Adrenal gland (tissue), 12 donors: Measurements from ENCODE around the gene WNT7B. TPM values are rescaled to one million over a fixed set of nuclear protein-coding genes. Genes with fewer than 3 reads are reported as not detected.

Experiments used
- DNase-seq, 7 donors: peaks; one replicate each; pipeline ENCODE4 v3.0.0-alpha.2; 2019 to 2020
- H3K27ac ChIP-seq, 5 donors: fragments of 200-600 bp; sonication (generic) in 4 of 5; 1 replicate in 3 of 5; 2 replicates in 2 of 5; pipeline versions ENCODE4 v1.5.1 to v1.8.0; 2016 to 2020; ENCODE audit warnings: mild to moderate bottlenecking in 1 of 5
- H3K27me3 ChIP-seq: fragments of 200-600 bp; 2 replicates; pipeline ENCODE4 v1.8.0; 2021
- H3K36me3 ChIP-seq, 2 donors: fragments of 200-600 bp; replicated peaks in 1 of 2; 1 replicate in 1 of 2; 2 replicates in 1 of 2; pipeline versions ENCODE4 v1.5.1 to v1.8.0; 2018 to 2022
- H3K4me1 ChIP-seq, 2 donors: fragments of 200-600 bp; replicated peaks in 1 of 2; 1 replicate in 1 of 2; 2 replicates in 1 of 2; pipeline versions ENCODE4 v1.5.1 to v1.8.0; 2018 to 2021
- H3K4me3 ChIP-seq, 4 donors: fragments of 200-600 bp; sonication (generic) in 3 of 4; one replicate each; pipeline ENCODE4 v1.5.1; 2016 to 2018
- H3K9me3 ChIP-seq, 3 donors: fragments of 200-600 bp; sonication (generic) in 1 of 3; replicated peaks in 1 of 3; 1 replicate in 2 of 3; 2 replicates in 1 of 3; pipeline versions ENCODE4 v1.5.1 to v1.8.0; 2016 to 2021
- CTCF ChIP-seq, 6 experiments: fragments of 450-650 bp in 4 of 6; fragments of 200-600 bp in 2 of 6; sonication (generic) in 1 of 6; IDR thresholded peaks; 1 replicate in 5 of 6; 2 replicates in 1 of 6; pipeline versions ENCODE4 v1.5.1 to v1.8.0; 2016 to 2021; ENCODE audit warnings: antibody characterized with exemption in 6 of 6, mild to moderate bottlenecking in 2 of 6, moderate library complexity in 1 of 6
- POLR2A ChIP-seq, 2 donors: fragments of 450-650 bp; IDR thresholded peaks; one replicate each; pipeline ENCODE4 v1.6.1; 2017; ENCODE audit warnings: antibody characterized with exemption in 2 of 2, mild to moderate bottlenecking in 2 of 2, moderate library complexity in 1 of 2
- WGBS, 4 donors: extraction: QIAGEN DNeasy Blood & Tissue Kit in 2 of 4; methylation state at CpG; one replicate each; pipeline versions ENCODE4 v1.1.5 to v1.1.7; 2013 to 2017; 5-methylcytosine and 5-hydroxymethylcytosine counted together
- intact Hi-C, 2 donors: fragments of 100-400 bp; cut with DNase I; formaldehyde crosslinking; loops; one replicate each; pipeline versions ENCODE4 v1.14.1 to v1.15.0; 2022 to 2023
- polyA plus RNA-seq, 3 donors: library from polyadenylated mRNA; stranded (reverse); fragments of 200-250 nt in 2 of 3; fragments of 350-450 nt in 1 of 3; fragmentation: Illumina TruSeq in 1 of 3; extraction: RNeasy Lipid Tissue Mini Kit (QIAGEN cat#74804) in 1 of 3; gene quantifications; one replicate each; pipeline ENCODE4 v1.2.3, GENCODE V29; 2013 to 2014
- total RNA-seq, 9 donors: library from RNA; depleted of rRNA in 4 of 9; stranded (reverse); fragments of >200 nt in 4 of 9; fragments of 120-200 nt in 1 of 9; fragmentation: NEBNext Ultra II Directional in 1 of 9; extraction: Animal tissue kit (Norgen Biotek cat#: 25700) in 1 of 9; gene quantifications; one replicate each; pipeline versions ENCODE4 v1.1.0 to v1.2.4, GENCODE V29; 2013 to 2023
- donor health status: healthy with polysubstance abuse.
- donor health status: Bipolar disorder and iron deficiency.
- donor health status: DM: yes; HTN: yes; CAD: no.
- donor health status: DM: no; HTN: no; CAD: no.
- donor health status: DM: no; HTN: no; CAD: no.
- donor health status: DM: yes; HTN: yes; CAD: no.

WNT7B gene
- total and polyA plus RNA-seq, 12 donors, result 0.07 to 0.24 (median 0.15) TPM; not detected in 8

GRCh38 chr22:45922661-45923060, 54.3 kb downstream of the WNT7B start:
- Histone ChIP-seq H3K9me3 (no peaks in the 10 kb centered on the region), H3K4me1 (no peaks in the 10 kb centered on the region), H3K4me3 (no peak overlapping the region), H3K27ac (no peak overlapping the region), H3K36me3 (no peaks in the 10 kb centered on the region), H3K27me3 (no peaks in the 10 kb centered on the region)
- intact Hi-C loops, result no loop called here
- TF ChIP-seq POLR2A (IDR thresholded peaks at IDR 0.05), result no peak
- TF ChIP-seq CTCF (IDR thresholded peaks at IDR 0.05), result no peak
- 83 to 91% (median 89%) methylated on average over 7 to 29 of the region's 29 CpGs for WGBS, 4 donors
- DNase-seq, result no peak

DNA sequence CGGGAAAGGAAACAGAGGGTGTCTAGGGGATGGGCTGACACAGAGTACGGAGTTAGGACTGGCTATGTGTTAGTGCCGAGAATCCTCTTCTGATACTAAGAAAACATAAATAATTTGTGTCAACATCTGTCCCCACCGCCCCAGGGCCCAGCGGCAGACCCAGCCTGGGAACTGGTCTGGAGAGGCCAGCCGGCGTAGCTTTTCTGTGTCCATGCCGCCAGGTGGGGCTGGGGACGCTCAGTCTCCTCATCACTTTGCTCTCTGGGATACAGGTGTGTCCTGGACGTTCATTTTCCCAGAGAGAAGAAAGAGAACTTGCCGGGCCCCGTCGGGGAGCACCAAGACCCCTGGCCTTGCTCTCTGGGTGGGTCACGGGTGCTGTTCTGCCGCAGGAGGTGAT, 54.7 kb downstream of the WNT7B start:
- H3K4me1 ChIP-seq, result no peaks in the 10 kb centered on the region
- intact Hi-C loops, result no loop called here
- no peak overlapping the region for H3K4me3 ChIP-seq
- TF ChIP-seq CTCF (IDR thresholded peaks at IDR 0.05), result no peak
- TF ChIP-seq POLR2A (IDR thresholded peaks at IDR 0.05), result no peak
- H3K27me3 ChIP-seq, result no peaks in the 10 kb centered on the region
- WGBS, 4 donors, result 72 to 78% (median 75%) methylated on average over 13 to 15 of the region's 15 CpGs
- H3K27ac ChIP-seq, result no peak overlapping the region
- H3K36me3 ChIP-seq, result no peaks in the 10 kb centered on the region
- H3K9me3 ChIP-seq, result no peaks in the 10 kb centered on the region
- DNase-seq, result no peak

DNA sequence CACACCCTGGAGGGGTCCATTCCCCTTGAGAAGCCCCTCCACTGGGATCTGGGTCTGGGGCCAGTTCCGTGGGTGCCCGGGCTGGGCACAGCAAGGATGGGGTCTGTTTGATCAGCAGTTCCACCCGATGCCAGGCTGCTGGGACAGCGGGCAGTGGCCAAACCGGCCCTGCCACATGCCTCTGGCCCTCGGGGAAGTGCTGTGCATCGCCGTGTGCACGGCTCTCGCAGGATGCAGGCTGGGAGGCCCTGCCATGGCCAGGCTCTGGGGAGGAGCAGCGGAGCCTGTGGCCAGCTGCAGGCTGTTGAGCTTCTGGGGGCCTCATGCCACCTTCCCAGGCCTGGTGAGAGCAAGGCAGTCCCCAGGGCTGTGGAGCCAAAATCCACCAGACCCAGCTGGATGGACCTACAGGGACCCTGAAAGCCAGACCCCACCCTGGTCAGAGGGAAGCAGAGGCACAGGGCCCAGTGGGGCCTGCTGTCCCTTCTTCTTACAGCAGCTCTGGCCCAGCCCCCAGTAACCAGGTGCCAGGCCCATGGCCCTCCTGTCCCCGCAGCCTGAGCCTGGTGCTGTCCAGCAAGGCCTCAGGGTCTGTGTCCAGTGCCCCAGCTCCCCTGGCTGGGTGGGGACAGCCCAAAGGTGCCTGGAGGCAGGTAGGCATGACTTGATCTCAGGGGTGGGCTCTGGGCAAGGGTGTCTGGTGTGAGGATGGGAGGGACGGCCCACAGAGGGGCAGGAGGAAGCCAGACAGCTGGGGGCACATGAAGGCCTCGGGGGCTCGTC, 57.3 kb downstream of the WNT7B start:
- WGBS, 4 donors, result 84 to 88% (median 86%) methylated on average over 11 to 15 of the region's 15 CpGs
- intact Hi-C loops, result no loop called here

More for the DNA sequence above, 57.3 kb downstream of the WNT7B start:
- H3K36me3 ChIP-seq, result no peaks in the 10 kb centered on the region
- no peaks in the 10 kb centered on the region for H3K4me1 ChIP-seq
- no peaks in the 10 kb centered on the region for H3K27me3 ChIP-seq
- H3K27ac ChIP-seq, result no peak overlapping the region
- no peaks in the 10 kb centered on the region for H3K9me3 ChIP-seq
- no peak for DNase-seq
- TF ChIP-seq CTCF (IDR thresholded peaks at IDR 0.05) (no peak), POLR2A (IDR thresholded peaks at IDR 0.05) (no peak)
- H3K4me3 ChIP-seq, result no peak overlapping the region
